SKM-1 treated with dmso at 0.1 percent for 144 hours (cell line): ENCODE measurements around the gene UBXN2A.
"Not testable (repeated sequence)": the region's sequence is repeated elsewhere in the genome, so short reads cannot be mapped to it uniquely, and the experiment has no call there.

Experiments used
- DNase-seq: peaks from one replicate; lab custom pipeline; 2025; ENCODE audit not compliant: unreplicated experiment; lab: John Stamatoyannopoulos, UW

The UBXN2A gene

DNA sequence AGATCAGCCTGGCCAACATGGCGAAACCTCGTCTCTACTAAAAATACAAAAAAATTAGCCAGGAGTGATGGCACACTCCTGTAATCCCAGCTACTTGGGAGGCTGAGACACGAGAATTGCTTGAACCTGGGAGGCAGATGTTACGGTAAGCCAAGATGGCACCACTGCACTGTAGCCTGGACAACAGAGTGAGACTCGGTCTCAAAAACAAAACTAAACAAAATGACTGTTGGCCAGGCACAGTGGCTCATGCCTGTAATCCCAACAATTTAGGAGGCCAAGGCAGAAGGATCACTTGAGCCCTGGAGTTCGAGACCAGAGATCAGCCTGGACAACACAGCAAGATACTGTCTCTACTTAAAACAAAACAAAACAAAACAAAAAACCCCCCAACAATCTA is 102.9 kb downstream of the UBXN2A start:
- DNase-seq: not testable (repeated sequence)

GRCh38 chr2:24045511-24046508 is 105.5 kb downstream of the UBXN2A start:
- DNase-seq: no peak

GRCh38 chr2:24046599-24046929 is 106.3 kb downstream of the UBXN2A start:
- no peak for DNase-seq

- DNase-seq: peak; percentile 99
These were observed 106.9 kb downstream of the UBXN2A start, which contains the start of gene WDCP for GRCh38 chr2:24046930-24047702. Gene WDCP (minus strand): TSS chr2:24047391. CDS start chr2:24039494, 7,897 bp downstream.

DNA sequence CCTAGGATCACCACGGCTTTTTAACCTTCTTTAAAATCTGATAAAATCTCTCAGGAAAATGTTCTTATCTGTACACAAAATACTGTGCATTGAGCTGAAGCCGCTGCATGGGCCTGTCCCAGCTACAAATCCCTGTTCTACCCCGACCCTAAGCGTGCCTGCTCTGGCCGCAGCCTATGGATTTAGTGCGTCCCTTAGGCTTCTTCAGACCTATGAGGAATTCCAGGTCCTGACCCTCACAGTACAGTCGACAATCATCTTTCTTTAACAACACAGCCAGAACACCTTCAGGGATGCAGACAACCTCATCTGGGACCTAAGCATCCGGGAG is 107.4 kb downstream of the UBXN2A start:
- no peak for DNase-seq

DNA sequence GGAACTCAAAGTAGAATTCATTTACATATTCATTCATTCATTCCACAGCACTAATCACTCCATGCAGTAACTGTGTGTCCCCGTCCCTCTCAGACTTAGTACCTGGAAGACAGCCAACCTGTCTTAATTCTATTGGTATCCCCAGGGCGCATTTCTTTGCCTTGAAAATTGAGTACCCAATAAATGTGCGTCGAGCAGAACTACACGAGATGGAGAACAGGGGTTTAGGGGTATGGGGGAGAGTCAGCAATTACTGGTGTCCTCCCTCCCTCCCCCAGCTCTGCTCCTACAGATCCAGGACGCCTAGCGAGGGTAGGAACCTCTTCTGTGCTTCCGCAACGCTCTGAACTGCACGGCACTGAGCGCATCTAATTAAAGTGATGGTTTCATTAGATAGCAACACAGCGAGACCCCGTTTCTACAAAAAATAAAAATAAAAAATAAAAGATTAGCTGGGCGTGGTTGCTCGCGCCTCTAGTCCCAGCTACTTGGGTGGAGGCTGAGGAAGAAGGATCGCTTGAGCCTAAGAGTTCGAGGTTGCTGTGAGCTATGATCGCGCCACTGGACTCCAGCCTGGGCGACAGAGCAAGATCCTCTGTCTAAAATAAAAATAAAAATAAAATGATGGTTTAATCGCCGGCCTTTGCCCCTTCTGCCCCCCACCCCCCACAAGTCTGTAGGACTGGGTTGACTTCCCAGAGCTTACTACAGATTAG is 108.7 kb downstream of the UBXN2A start:
- DNase-seq: no peak

- no peak for DNase-seq
These were observed 109.3 kb downstream of the UBXN2A start, which contains the start of gene FKBP1B for GRCh38 chr2:24049485-24050021. Gene FKBP1B (plus strand): TSS chr2:24049741. CDS start chr2:24049850, 109 bp downstream.

DNA sequence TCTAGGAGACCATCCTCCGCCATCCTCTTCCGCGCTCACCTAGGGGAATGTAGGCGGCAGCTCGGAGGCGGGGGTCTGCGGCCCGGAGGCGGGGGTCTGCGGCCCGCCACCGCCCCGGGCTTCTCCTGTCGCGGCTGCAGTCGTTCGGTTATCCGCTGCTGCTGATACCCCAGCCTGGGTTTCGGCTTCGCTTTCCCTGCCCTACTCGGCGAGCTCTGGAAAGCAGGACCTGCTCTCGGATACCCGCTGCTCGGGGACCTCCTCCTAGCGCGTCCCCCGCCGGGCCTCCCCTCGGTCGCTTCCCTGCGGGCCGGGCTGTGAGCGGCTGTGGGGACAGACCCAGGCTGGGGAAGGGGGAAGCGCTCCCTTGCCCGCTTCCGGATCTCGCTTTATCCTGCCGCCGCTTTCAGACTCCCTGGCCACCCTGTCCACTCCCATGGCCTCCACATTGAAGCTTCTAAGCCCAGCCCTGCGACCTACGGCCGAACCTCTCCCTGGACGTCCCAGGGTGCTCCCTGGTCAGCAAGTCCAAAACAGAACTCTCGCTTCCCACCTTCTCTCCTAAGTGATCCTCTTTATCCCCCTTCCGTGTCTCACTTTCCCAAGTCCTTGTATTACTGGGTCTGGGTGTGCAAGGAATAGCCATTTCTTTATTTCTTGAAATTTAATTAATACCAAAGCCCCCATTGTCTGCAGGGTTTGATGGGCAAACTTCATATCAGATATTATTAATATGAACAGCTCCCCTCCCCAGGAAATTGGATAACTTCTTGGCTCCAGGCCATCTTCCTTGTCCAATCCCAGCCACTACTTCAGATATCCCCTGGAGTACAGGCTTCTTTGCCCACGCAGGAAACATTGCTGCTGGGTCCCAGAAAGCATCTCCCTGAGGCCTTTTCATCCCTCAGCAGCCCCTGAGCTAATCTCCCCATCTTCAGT is 110.0 kb downstream of the UBXN2A start:
- no peak for DNase-seq

DNA sequence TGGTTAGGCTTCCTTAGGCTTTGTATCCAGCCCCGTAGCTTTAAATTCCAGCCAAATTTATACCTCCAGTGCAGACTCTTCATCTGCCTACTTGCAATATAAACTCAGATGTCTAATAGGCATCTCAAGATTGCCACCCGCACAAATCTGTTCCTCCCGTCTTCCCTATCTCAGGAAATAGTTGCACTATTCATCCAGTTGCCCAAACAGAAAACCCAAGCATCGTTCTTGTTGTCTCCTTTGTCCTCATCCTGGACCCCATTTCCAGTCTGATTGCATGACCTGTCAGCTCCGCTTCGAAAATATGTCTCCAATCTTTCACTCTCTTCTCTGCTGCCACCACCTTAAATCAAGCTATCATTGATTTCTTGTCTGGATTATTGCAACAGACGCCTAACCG is 111.6 kb downstream of the UBXN2A start:
- no peak for DNase-seq

GRCh38 chr2:24052951-24053350 is 112.7 kb downstream of the UBXN2A start:
- DNase-seq: no peak
